SK-N-SH treated with all-trans-retinoic acid at 6 μM for 48 hours (cell line): ENCODE measurements around the gene FBXO33.

ENCODE experiments used
- ATAC-seq: fragments of 200-7000 bp; cut with Tn5 transposase; 3 replicates; pipeline ENCODE4 v1.9.1; 2020; ENCODE audit warnings: mild to moderate bottlenecking, moderate library complexity
- CREB5 ChIP-seq: fragments of 250-450 bp; sonication (Bioruptor Pico); IDR thresholded peaks from 2 replicates; pipeline ENCODE4 v1.5.1; 2020; ENCODE audit warnings: low read depth, mild to moderate bottlenecking, moderate library complexity
- OSR1 ChIP-seq: fragments of 250-450 bp; sonication (Bioruptor Pico); IDR thresholded peaks from 2 replicates; pipeline ENCODE4 v1.8.0; 2022; ENCODE audit warnings: moderate library complexity, mild to moderate bottlenecking, inconsistent platforms

Gene FBXO33

GRCh38 chr14:39350866-39351265, 81.4 kb downstream of the FBXO33 start:
- no peak for ATAC-seq
- TF ChIP-seq OSR1 (CRISPR knock-in tag) (no peak), CREB5 (CRISPR knock-in tag) (no peak)
